B cell (primary cell): ENCODE results near the gene TAF7. TPM values are rescaled to one million over a fixed set of nuclear protein-coding genes. Genes with fewer than 3 reads are reported as not detected.
A peak's percentile ranks its signal among the peaks of the same experiment; 100 is the strongest.

Experiments used
- ATAC-seq: fragments of 200-7000 bp; cut with Tn5 transposase; one replicate; pipeline ENCODE4 v1.10.0; 2021; ENCODE audit warnings: low read depth, mild to moderate bottlenecking, moderate number of reproducible peaks, moderate library complexity
- CTCF ChIA-PET: fragments of 350-600 bp; sonication (Branson Sonifier 250); formaldehyde crosslinking; loops from one replicate; lab custom pipeline; 2021; ENCODE audit warnings: antibody characterized with exemption, inconsistent platforms; lab: Charles Lee
- POLR2A ChIA-PET: fragments of 350-600 bp; sonication (Branson Sonifier 250); formaldehyde crosslinking; loops from one replicate; lab custom pipeline; 2021; ENCODE audit warnings: antibody characterized with exemption; lab: Charles Lee
- DNase-seq: peaks from one replicate; pipeline ENCODE4 v3.0.0; 2013
- H2AFZ ChIP-seq: 2 replicates; pipeline ENCODE4 v1.6.1; 2012; ENCODE audit warnings: mild to moderate bottlenecking, low read depth, low read length; ENCODE audit not compliant: insufficient read depth, poor library complexity, severe bottlenecking
- H3K27ac ChIP-seq, 2 donors: 1 replicate in 1 of 2; 2 replicates in 1 of 2; pipeline ENCODE4 v1.5.1; 2012 to 2013; ENCODE audit warnings: low read length in 2 of 2, mild to moderate bottlenecking in 2 of 2, moderate library complexity in 1 of 2
- H3K27me3 ChIP-seq, 4 experiments: fragments of 200-600 bp in 1 of 4; sonication (generic) in 1 of 4; replicated peaks in 1 of 4; 1 replicate in 2 of 4; 2 replicates in 2 of 4; pipeline versions ENCODE4 v1.6.1 to v1.7.0; 2013 to 2016; ENCODE audit warnings: low read length in 3 of 4, mild to moderate bottlenecking in 2 of 4, mixed read lengths in 1 of 4, moderate library complexity in 1 of 4; ENCODE audit not compliant: insufficient read depth in 4 of 4, control insufficient read depth in 3 of 4; ENCODE audit errors: control extremely low read depth in 1 of 4
- H3K36me3 ChIP-seq, 2 experiments: replicated peaks in 1 of 2; 1 replicate in 1 of 2; 2 replicates in 1 of 2; pipeline versions ENCODE4 v1.6.1 to v1.7.1; 2013; ENCODE audit warnings: low read length in 1 of 2; ENCODE audit not compliant: insufficient read depth in 2 of 2, control insufficient read depth in 1 of 2; ENCODE audit errors: control extremely low read depth in 1 of 2, extremely low read depth in 1 of 2
- H3K4me1 ChIP-seq, 2 donors: fragments of 200-600 bp in 1 of 2; sonication (generic) in 1 of 2; 1 replicate in 1 of 2; 2 replicates in 1 of 2; pipeline versions ENCODE4 v1.5.1 to v1.6.1; 2013 to 2017; ENCODE audit warnings: low read length in 2 of 2; ENCODE audit not compliant: control insufficient read depth in 2 of 2, insufficient read depth in 2 of 2
- H3K4me2 ChIP-seq: replicated peaks from 2 replicates; pipeline ENCODE3; 2012; ENCODE audit warnings: mild to moderate bottlenecking, low read depth, low read length; ENCODE audit not compliant: poor library complexity, severe bottlenecking
- H3K4me3 ChIP-seq, 5 experiments: fragments of 200-600 bp in 1 of 5; sonication (generic) in 1 of 5; 1 replicate in 3 of 5; 2 replicates in 2 of 5; pipeline versions ENCODE4 v1.5.1 to v1.7.0; 2011 to 2016; ENCODE audit warnings: low read length in 4 of 5, mild to moderate bottlenecking in 4 of 5, low read depth in 2 of 5, control low read depth in 1 of 5, moderate library complexity in 1 of 5; ENCODE audit not compliant: insufficient read depth in 1 of 5; ENCODE audit errors: control extremely low read depth in 1 of 5, extremely low read depth in 1 of 5
- H3K79me2 ChIP-seq: fragments of 200-600 bp; sonication (generic); one replicate; pipeline ENCODE4 v1.6.0; 2016; ENCODE audit warnings: low read length; ENCODE audit not compliant: control insufficient read depth, insufficient read depth
- H3K9ac ChIP-seq: fragments of 200-600 bp; sonication (generic); 2 replicates; pipeline ENCODE4 v1.6.1; 2017; ENCODE audit warnings: mild to moderate bottlenecking, low read length, moderate library complexity
- H3K9me3 ChIP-seq, 3 donors: one replicate each; pipeline versions ENCODE4 v1.6.1 to v1.7.1; 2013; ENCODE audit warnings: low read length in 2 of 3; ENCODE audit not compliant: control insufficient read depth in 2 of 3, insufficient read depth in 1 of 3; ENCODE audit errors: control extremely low read depth in 1 of 3
- H4K20me1 ChIP-seq: 2 replicates; pipeline ENCODE4 v1.6.0; 2012; ENCODE audit warnings: mild to moderate bottlenecking, low read length; ENCODE audit not compliant: insufficient read depth, control insufficient read depth, poor library complexity, severe bottlenecking
- H3K27ac Mint-ChIP-seq: one replicate; pipeline ENCODE4 v1.8.0; 2021; ENCODE audit warnings: mixed read lengths
- H3K27me3 Mint-ChIP-seq: one replicate; pipeline ENCODE4 v1.8.0; 2021; ENCODE audit warnings: mixed read lengths
- H3K4me1 Mint-ChIP-seq: one replicate; pipeline ENCODE4 v1.8.0; 2021; ENCODE audit warnings: mixed read lengths
- H3K4me3 Mint-ChIP-seq: one replicate; pipeline ENCODE4 v1.8.0; 2021; ENCODE audit warnings: mixed read lengths
- H3K9me3 Mint-ChIP-seq: one replicate; pipeline ENCODE4 v1.8.0; 2022; ENCODE audit warnings: mixed read lengths; ENCODE audit not compliant: insufficient read depth
- CTCF ChIP-seq: fragments of 200-600 bp; IDR thresholded peaks from one replicate; pipeline ENCODE4 v1.8.0; 2022; ENCODE audit warnings: antibody characterized with exemption, mild to moderate bottlenecking
- EZH2 ChIP-seq: IDR thresholded peaks from 2 replicates; pipeline ENCODE4 v1.6.1; 2012; ENCODE audit warnings: borderline replicate concordance, low read depth, mild to moderate bottlenecking, moderate library complexity, low read length; ENCODE audit not compliant: insufficient read depth, poor library complexity, severe bottlenecking
- WGBS: methylation state at CpG from one replicate; pipeline ENCODE4 v1.1.5; 2013; ENCODE audit warnings: missing lambda C conversion rate; ENCODE audit not compliant: insufficient coverage; 5-methylcytosine and 5-hydroxymethylcytosine counted together
- intact Hi-C: fragments of 100-400 bp; cut with micrococcal nuclease; formaldehyde crosslinking; loops from one replicate; pipeline ENCODE4 v1.10.0; 2022
- polyA plus RNA-seq: library from polyadenylated mRNA; depleted of rRNA; stranded (reverse); fragments of >200 nt; gene quantifications from 2 replicates; pipeline ENCODE4 v1.2.3, GENCODE V29; 2012
- total RNA-seq, 2 donors: library from RNA; stranded (reverse); fragments of 120-200 nt in 1 of 2; gene quantifications; 1 replicate in 1 of 2; 2 replicates in 1 of 2; pipeline versions ENCODE4 v1.2.3 to v1.2.4, GENCODE V29; 2013 to 2022

Gene TAF7
- total and polyA plus RNA-seq, 2 donors (not counting 1 experiment from before 2014, with no cell fraction given): 52.1 to 119 TPM

GRCh38 chr5:141360685-141361084 is 40.1 kb upstream of the TAF7 start:
- intact Hi-C loops: no loop called here
- H3K4me1 Mint-ChIP-seq: peaks cover 9% of the 10 kb centered on the region
- TF ChIP-seq CTCF (no peak), EZH2 (no peak)
- DNase-seq (no peak), ATAC-seq (no peak)
- ChIA-PET POLR2A (no interaction called here), CTCF (no interaction called here)
- Histone ChIP-seq H3K4me2 (peak overlapping the region; percentile 46), H3K9me3 (peaks cover 8 to 57% (median 51%) of the 10 kb centered on the region in 3 donors), H3K27ac (no peak overlapping the region), H3K27me3 (peaks cover 0 to 71% (median 45%) of the 10 kb centered on the region in 4 experiments), H3K4me1 (peaks cover 0 to 4% of the 10 kb centered on the region in 2 donors), H3K36me3 (no peaks in the 10 kb centered on the region), H3K9ac (no peak overlapping the region), H3K4me3 (peak overlapping the region in 1 of 5 experiments; percentile 45), H4K20me1 (no peaks in the 10 kb centered on the region), H2AFZ (no peak overlapping the region), H3K79me2 (no peaks in the 10 kb centered on the region)
- peak overlapping the region; percentile 26 for H3K4me3 Mint-ChIP-seq
- no peak overlapping the region for H3K27ac Mint-ChIP-seq
- H3K9me3 Mint-ChIP-seq: peaks cover 7% of the 10 kb centered on the region
- WGBS: 64% methylated on average over 13 of the region's 15 CpGs
- peaks cover 70% of the 10 kb centered on the region for H3K27me3 Mint-ChIP-seq

GRCh38 chr5:141359790-141360426 is 39.3 kb upstream of the TAF7 start, which contains the start of gene PCDHGB2:
Gene PCDHGB2, plus strand, starts transcription at chr5:141359994. Its CDS starts 142 bp downstream, at chr5:141360136.
- Histone ChIP-seq H3K9me3 (peaks cover 6 to 57% (median 43%) of the 10 kb centered on the region in 3 donors), H3K9ac (peak within 1 kb of the TSS; percentile 49), H3K4me1 (peaks cover 0 to 4% of the 10 kb centered on the region in 2 donors), H3K36me3 (no peaks in the 10 kb centered on the region), H3K4me2 (peak within 1 kb of the TSS; percentile 46), H2AFZ (peak within 1 kb of the TSS; percentile 30), H3K27me3 (peaks cover 0 to 69% (median 43%) of the 10 kb centered on the region in 4 experiments), H3K79me2 (no peaks in the 10 kb centered on the region), H3K27ac (no peak within 1 kb of the TSS), H4K20me1 (no peaks in the 10 kb centered on the region), H3K4me3 (peak within 1 kb of the TSS in 4 of 5 experiments; percentile 36 to 46 (median 44))
- Mint-ChIP-seq H3K9me3 (peaks cover 7% of the 10 kb centered on the region), H3K4me3 (peak within 1 kb of the TSS; percentile 81), H3K27ac (peak within 1 kb of the TSS; percentile 28), H3K27me3 (peaks cover 64% of the 10 kb centered on the region), H3K4me1 (peaks cover 9% of the 10 kb centered on the region)
- TF ChIP-seq CTCF (peak; percentile 43), EZH2 (no peak)
- intact Hi-C loops: no loop called here
- ATAC-seq: peak; percentile 43
- DNase-seq: peak; percentile 47
- 21% methylated on average over 22 of the region's 24 CpGs for WGBS
- ChIA-PET POLR2A (no interaction called here), CTCF (interaction anchor here (1.0 to 2.1 kb wide), 2 partner anchors 40 to 202 kb away, joined by 3 to 6 read pairs; partner anchors contain the start of gene TAF7)
